Panc1 (cell line): ENCODE results near the gene WASL.

ENCODE experiments used
- POLR2AphosphoS5 ChIP-seq: IDR thresholded peaks from 2 replicates; pipeline ENCODE4 v1.6.1; 2012; ENCODE audit warnings: mild to moderate bottlenecking, low read depth, low read length, moderate library complexity
- SIN3A ChIP-seq: IDR thresholded peaks from 2 replicates; pipeline ENCODE4 v1.6.1; 2012; ENCODE audit warnings: low read depth, mild to moderate bottlenecking, low read length, moderate library complexity, borderline replicate concordance; ENCODE audit not compliant: insufficient read depth
- TF ChIP-seq, protein P1 (sequence below): fragments of 450-650 bp; IDR thresholded peaks from 2 replicates; pipeline ENCODE4 v1.5.1; 2017; ENCODE audit warnings: mild to moderate bottlenecking
- TF ChIP-seq, protein P2 (sequence below), 2 experiments: IDR thresholded peaks; 2 replicates each; pipeline ENCODE4 v1.6.1; 2011 to 2012; ENCODE audit warnings: low read depth in 2 of 2, control low read depth in 1 of 2, low read length in 1 of 2, mild to moderate bottlenecking in 1 of 2, moderate library complexity in 1 of 2; ENCODE audit not compliant: insufficient read depth in 1 of 2

DNA sequence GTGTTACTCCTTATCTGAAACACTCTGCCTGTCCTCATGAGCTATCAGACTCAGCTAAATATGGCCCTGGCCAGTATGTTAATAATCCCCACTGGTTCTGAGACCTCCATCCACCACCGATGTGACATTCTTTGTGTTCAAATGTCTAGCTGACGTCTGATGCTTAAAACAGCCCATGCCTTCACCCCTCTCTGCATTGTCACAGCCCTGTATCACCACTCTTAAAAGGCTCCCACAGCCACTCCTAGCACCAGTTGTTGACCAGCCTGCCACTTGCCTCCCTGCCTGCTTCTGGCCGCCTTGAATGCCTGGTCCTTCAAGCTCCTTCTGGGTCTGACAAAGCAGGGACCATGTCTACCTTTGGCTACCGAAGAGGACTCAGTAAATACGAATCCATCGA lies 93.2 kb downstream of the WASL start, which contains the start of gene LMOD2:
- TF ChIP-seq, protein P1, sequence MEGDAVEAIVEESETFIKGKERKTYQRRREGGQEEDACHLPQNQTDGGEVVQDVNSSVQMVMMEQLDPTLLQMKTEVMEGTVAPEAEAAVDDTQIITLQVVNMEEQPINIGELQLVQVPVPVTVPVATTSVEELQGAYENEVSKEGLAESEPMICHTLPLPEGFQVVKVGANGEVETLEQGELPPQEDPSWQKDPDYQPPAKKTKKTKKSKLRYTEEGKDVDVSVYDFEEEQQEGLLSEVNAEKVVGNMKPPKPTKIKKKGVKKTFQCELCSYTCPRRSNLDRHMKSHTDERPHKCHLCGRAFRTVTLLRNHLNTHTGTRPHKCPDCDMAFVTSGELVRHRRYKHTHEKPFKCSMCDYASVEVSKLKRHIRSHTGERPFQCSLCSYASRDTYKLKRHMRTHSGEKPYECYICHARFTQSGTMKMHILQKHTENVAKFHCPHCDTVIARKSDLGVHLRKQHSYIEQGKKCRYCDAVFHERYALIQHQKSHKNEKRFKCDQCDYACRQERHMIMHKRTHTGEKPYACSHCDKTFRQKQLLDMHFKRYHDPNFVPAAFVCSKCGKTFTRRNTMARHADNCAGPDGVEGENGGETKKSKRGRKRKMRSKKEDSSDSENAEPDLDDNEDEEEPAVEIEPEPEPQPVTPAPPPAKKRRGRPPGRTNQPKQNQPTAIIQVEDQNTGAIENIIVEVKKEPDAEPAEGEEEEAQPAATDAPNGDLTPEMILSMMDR: no peak
- TF ChIP-seq POLR2AphosphoS5: no peak
- TF ChIP-seq, protein P2, sequence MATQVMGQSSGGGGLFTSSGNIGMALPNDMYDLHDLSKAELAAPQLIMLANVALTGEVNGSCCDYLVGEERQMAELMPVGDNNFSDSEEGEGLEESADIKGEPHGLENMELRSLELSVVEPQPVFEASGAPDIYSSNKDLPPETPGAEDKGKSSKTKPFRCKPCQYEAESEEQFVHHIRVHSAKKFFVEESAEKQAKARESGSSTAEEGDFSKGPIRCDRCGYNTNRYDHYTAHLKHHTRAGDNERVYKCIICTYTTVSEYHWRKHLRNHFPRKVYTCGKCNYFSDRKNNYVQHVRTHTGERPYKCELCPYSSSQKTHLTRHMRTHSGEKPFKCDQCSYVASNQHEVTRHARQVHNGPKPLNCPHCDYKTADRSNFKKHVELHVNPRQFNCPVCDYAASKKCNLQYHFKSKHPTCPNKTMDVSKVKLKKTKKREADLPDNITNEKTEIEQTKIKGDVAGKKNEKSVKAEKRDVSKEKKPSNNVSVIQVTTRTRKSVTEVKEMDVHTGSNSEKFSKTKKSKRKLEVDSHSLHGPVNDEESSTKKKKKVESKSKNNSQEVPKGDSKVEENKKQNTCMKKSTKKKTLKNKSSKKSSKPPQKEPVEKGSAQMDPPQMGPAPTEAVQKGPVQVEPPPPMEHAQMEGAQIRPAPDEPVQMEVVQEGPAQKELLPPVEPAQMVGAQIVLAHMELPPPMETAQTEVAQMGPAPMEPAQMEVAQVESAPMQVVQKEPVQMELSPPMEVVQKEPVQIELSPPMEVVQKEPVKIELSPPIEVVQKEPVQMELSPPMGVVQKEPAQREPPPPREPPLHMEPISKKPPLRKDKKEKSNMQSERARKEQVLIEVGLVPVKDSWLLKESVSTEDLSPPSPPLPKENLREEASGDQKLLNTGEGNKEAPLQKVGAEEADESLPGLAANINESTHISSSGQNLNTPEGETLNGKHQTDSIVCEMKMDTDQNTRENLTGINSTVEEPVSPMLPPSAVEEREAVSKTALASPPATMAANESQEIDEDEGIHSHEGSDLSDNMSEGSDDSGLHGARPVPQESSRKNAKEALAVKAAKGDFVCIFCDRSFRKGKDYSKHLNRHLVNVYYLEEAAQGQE (IDR thresholded peaks at IDR 0.05; ENCODE audit: insufficient read depth in 1 of 2, low read depth in 2 of 2, low read length in 1 of 2): no peak
- no peak for TF ChIP-seq SIN3A
